GM11168 (cell line): ENCODE data around the gene CPLX3.

Experiments used
- in situ Hi-C: fragments of 300-500 bp; cut with MboI; formaldehyde crosslinking; loops from one replicate; pipeline ENCODE4 v1.12.0; 2022; ENCODE audit warnings: low sequenced_read_pairs; ENCODE audit not compliant: unreplicated experiment

CPLX3 gene

GRCh38 chr15:74825866-74826265 is 561 bp upstream of the CPLX3 start:
- in situ Hi-C loops, result no loop called here

GRCh38 chr15:74826921-74827320 is 494 bp downstream of the CPLX3 start:
- in situ Hi-C loops, result no loop called here

- in situ Hi-C loops, result no loop called here
These were observed 1.2 kb downstream of the CPLX3 start for GRCh38 chr15:74827614-74828013.

DNA sequence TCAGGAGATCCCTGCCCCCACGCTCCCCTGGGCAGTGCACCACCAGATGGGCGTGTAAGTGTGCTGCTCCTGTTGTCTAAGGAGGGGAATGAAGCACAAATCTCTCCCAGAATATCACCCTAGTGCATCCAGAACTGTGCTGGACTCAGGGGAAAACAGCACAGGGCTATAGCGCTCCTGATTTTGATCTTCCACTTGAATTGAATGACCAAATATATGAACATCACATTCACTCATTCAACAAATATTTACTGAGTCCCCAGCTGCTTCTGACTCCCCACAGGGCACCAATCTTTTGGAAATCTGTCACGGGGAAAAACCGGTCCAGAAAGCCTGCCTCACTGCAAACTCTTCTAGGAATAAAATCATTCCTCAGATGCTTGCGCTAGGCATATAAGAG is 2.4 kb downstream of the CPLX3 start:
- in situ Hi-C loops, result no loop called here

- in situ Hi-C loops, result no loop called here
These were observed 3.1 kb downstream of the CPLX3 start for GRCh38 chr15:74829486-74829885.

DNA sequence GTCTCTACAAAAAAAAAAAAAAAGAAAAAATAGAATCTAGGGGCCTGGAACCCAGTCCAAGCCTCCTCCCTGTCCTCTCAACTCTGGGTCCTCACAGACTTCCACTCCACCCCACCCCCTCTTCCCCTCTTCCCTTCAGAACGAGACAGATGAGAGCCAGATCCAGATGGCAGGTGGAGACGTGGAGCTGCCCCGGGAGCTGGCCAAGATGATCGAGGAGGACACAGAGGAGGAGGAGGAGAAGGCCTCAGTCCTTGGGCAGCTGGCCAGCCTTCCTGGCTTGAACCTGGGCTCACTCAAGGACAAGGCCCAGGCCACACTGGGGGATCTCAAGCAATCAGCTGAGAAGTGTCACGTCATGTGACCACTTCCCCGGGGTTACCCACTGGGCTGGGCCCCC is 3.6 kb downstream of the CPLX3 start:
- in situ Hi-C loops, result loop anchor here (10.0 kb wide), 1 partner anchor 455 kb away; no protein-coding TSS in a partner anchor

DNA sequence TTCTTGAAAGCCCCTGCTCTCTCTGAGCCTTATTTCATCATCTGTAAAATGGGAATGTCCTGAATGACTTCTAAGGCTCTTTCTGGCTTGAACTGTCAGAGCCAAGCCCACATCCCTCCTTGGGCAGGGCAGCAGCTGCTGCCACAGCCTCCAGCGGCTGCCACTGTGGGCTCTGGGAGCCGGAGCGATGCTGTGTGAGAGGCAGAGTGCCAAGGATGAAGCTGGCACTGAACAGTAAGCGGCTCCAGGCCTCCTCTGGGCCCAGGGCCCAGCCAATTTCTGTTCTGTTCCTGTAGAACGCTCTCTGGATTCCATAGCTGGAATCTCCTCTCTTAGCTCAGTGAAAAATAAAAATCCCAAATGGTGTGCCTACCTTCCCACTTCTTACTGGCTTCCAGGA is 4.4 kb downstream of the CPLX3 start:
- in situ Hi-C loops, result loop anchor here (10.0 kb wide), 1 partner anchor 456 kb away; no protein-coding TSS in a partner anchor

GRCh38 chr15:74831813-74832495 is 5.5 kb downstream of the CPLX3 start:
- in situ Hi-C loops, result loop anchor here (10.0 kb wide), 1 partner anchor 457 kb away; no protein-coding TSS in a partner anchor

DNA sequence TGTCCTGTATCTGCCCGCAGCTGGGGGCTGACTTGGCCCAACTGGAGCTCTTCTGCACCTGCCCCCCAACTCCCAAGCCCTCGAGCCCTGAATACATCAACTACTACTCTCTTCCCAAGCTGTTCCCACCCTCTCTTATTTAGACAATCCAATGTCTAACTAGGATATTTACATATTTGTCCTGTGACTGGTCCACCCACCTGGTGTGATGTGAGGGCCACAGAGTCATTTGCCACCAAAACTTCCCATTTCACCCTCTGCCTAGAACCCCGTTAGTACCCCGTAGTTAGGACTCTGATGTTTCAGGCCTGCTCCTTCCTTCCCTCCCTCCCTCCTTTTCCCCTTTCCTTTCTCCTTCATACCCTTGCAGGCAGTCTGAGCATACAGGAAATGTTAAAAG is 6.4 kb downstream of the CPLX3 start:
- in situ Hi-C loops, result loop anchor here (10.0 kb wide), 1 partner anchor 458 kb away; no protein-coding TSS in a partner anchor

GRCh38 chr15:74833376-74834107 is 7.1 kb downstream of the CPLX3 start:
- in situ Hi-C loops, result loop anchor here (10.0 kb wide), 1 partner anchor 459 kb away; no protein-coding TSS in a partner anchor

DNA sequence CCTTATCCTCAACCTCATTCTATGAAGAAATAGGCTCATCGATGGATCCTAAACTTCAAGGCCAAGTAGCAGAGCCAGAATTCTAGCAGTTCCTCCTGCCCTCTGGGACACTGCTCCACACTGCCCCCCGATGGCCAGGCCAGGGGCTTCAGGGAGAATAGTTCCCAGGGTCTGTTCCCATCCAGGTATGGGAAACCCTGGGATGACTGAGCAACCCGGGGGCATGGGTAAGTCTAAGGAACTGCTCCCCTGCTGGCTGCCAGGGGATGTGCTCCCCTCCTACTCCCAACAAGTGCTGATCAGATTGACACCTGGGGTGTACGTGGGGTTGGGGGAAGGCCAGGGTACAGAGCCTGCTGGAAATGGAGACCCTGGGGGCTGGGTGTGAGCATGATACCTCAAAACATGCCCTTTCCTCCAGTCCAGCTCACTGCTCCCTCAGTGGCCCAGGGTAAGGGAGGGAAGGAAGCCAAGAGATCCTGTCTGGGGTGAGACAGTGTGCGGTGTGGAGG is 8.9 kb downstream of the CPLX3 start:
- in situ Hi-C loops, result loop anchor here (5.0 to 10.0 kb wide), 2 partner anchors 63 to 461 kb away; no protein-coding TSS in a partner anchor

DNA sequence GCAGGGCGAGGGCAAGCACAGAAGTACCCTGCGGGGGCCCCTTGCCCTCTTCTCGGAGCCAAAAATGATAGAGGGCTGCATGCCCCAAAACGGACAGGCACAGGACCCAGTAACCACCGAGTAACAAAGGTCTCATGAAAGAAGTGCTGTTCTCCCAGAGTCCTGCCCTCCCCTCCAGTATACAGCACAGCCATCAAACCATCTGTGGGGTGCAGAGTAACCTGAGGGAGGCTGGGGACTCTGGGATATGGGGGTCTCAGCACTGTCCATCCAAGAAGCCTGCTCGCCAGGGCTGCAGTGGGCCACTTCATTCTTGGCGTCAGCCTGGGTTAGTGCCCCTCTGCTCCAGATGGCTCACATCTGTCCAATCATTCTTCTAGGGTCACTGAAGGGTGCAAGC is 10.4 kb downstream of the CPLX3 start:
- in situ Hi-C loops, result loop anchor here (5.0 to 10.0 kb wide), 2 partner anchors 65 to 462 kb away; no protein-coding TSS in a partner anchor

DNA sequence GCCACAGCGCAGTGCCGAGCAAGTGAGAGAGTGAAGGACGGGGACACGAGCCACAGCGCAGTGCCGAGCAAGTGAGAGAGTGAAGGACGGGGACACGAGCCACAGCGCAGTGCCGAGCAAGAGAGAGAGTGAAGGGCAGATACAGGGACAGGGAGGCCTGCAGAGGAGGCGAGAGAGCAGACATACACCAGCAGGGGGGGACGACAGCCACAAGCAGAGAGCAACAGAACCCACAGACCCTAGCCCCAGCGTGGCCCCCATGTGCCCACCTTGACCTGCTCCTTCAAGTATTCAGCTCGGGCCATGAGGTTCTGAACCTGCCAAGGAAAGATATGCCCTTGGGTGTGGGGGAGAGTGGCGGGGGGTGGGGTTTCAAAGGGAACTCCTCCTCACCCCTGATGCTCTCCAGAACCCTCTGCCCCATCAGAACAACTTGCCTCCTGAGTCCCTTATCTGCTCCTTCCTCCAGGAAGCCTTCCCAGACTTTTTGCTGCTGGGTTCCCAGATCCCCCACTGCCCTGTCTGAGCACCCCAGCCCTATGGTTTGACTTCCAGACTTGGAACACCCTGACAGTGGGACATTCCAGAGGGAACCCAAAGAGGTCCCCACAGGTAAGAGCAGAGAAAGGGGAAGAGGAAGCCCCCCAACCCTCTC is 11.2 kb downstream of the CPLX3 start:
- in situ Hi-C loops, result loop anchor here (5.0 to 10.0 kb wide), 2 partner anchors 65 to 463 kb away; no protein-coding TSS in a partner anchor

DNA sequence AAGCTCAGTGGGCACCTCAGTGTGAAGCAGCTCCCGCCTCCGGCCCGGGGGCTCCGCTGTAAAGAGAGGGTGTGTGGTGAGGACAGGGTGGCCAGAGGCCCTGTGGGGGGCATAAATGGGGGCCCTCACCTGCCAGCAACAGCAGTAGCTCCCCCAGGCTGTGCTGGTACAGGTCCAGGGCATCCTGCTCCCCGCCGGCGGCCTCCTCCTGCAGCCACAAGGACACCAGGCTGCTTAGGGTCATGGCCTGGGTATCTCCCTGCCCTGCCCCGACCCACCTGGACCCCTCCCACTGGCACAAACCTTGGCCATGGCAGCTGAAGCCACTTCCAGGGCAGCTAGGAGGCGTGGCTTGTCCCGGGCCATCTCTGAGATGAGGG is 11.7 kb downstream of the CPLX3 start:
- in situ Hi-C loops, result loop anchor here (5.0 to 10.0 kb wide), 2 partner anchors 66 to 463 kb away; no protein-coding TSS in a partner anchor

DNA sequence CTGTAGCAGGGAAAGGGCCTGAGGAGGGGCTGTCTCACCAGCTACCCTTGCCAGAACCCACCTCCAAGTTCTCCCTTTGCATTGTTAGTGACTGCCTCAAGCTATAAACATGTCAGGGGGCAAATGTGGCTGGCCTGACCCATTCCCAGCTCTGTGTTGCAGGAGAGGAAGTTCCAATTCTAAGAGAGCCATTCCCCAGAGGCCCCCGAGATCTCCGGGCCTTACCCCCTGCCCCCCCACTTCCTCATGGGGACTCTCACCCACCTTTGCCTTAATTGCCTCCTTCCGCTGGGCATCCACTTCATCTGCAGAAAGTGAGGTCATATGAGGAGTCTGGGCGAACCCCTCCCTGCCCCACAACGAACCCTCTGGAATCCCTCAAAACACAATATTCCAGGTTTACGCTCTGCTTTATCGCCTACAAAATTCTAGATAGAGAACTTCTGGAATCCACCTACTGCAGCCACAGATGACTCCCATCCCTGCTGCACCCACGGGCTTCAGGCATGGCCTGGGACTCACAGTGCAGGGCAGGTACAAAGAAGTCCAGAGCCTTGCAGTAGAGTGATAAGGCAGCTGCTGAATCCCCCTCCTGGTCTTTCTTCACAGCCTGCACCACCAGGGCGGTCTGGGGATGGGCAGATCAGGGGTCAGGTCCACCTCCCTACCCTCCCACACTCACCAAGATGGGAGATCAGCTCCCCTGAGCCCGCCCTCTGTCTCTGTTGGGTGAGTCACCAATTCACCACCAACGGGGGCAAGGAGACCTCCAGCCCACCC is 12.5 kb downstream of the CPLX3 start:
- in situ Hi-C loops, result loop anchor here (5.0 to 10.0 kb wide), 2 partner anchors 67 to 464 kb away; no protein-coding TSS in a partner anchor

DNA sequence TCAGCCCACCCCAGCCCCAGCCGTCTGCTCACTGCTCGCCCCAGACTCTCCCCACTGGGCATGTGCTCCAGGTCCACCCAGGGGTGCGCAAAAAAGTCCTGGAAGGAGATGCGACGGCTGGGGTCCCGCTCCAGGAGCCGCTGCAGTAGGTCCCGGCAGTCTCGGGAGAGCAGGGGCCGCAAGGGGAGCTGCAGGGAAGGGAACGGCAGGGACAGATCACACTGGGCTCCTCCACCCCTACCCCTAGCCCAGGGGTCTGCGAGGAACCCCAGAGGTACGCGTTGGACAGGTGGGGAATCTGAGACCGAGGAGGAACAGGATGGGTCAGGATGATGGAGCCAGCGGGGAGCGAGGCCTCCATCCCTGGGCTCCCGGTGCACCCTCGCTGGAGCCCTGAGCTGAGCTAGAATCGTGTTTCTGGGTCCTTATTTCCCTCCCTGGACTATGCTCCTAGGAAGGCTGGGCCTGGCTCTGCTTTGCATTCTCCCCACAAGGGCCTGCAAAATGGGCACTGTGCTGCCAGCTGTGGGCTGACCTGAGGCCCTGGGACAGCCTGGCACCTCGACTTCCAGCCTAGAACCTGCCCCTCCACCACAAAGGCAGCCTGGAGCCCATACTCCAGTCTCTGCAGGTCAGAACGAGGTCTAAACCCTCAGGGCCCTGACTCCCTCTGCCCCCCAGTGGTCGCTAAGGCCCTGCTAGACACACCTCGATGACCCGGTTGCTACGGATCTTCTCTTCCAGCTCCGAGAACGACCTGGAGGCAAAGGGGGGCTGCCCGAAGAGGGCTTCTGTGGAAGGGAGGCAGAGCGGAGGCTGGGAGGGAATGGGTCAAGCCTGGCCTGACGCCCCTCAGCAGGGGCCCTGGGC is 13.3 kb downstream of the CPLX3 start:
- in situ Hi-C loops, result loop anchor here (5.0 to 10.0 kb wide), 2 partner anchors 67 to 465 kb away; no protein-coding TSS in a partner anchor

DNA sequence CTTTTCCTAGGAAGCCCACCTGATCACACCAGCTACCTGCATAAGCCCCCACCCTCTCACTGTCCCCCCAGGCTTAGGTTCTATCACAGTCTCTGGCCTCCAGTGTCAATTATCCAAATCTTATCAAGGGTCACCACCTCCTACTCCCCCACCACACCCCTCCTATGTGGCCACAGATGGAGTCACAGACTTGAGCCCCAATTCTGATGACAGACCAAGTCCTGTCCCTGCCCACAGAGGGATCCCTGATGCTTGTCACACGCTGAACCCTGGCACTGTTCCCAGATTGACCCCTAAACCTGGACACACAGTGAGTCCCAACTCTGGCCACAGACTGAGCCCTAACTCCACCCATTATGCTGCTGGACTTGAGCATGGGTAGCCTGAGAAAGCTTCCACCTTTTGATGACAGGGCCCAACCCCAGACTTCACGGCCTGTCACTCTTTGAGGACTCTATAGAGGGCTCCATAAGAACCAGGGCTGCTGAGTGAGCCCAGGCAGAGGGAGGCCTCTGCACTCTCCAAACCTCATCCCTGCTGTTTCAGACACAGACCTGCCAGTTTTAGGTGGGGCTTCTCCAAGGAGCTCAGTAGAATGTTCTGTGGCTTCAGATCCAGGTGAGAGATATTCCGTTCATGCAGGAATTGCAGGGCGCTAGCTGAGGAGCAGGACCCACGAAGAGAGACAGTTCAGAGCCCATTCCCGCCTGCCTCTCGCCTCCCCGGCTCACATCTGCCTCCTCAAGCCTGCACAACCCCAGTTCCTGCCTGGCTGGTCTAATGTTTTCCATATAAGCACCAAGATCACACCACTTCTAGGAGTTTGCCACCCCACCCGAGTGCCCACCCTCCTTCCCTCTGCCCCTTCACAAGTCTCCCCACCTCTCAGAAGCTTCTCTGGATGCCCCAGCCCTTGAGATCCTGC is 14.7 kb downstream of the CPLX3 start:
- in situ Hi-C loops, result no loop called here
